HG03108 (cell line): ENCODE data around the gene TSPAN18.

ENCODE experiments used
- ATAC-seq: cut with Tn5 transposase; IDR thresholded peaks from one replicate; pipeline ENCODE4 v1.9.1; 2021; ENCODE audit warnings: moderate library complexity; ENCODE audit not compliant: unreplicated experiment

TSPAN18 gene

DNA sequence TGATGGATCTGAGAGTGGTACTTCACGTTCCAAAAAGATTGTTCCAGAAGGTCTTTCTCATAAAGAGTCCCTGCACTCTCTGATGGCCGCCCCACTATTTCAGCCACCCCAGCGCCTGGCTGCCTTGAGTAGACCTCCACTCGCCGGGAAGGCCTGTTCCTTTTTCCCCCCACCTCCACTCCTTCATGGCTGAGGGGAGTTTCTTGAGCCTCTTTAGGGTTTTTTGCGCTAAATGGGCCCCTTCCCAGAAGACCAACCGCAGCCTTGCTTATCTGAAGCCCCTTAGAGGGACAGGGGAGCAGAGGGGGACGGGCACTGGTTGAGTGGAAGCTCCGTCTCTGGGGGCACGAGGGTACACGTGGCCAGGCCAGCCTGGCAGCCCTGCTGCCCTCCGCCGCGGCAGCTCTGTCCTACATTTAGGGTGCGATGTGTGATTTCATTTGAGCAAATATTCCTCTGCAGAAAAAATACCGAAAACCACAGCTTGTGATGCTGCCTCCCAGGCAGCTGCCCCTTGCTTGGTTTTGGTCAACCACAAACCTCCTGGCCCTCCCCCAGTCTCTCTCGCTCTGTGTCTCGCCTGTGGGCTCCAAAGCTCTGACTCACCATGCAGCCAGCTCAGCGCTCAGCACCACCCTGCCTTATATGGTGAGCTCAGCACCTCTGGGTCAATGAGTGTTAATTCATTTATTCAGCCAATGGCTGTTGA lies 135.2 kb downstream of the TSPAN18 start:
- ATAC-seq = peak; percentile 100

DNA sequence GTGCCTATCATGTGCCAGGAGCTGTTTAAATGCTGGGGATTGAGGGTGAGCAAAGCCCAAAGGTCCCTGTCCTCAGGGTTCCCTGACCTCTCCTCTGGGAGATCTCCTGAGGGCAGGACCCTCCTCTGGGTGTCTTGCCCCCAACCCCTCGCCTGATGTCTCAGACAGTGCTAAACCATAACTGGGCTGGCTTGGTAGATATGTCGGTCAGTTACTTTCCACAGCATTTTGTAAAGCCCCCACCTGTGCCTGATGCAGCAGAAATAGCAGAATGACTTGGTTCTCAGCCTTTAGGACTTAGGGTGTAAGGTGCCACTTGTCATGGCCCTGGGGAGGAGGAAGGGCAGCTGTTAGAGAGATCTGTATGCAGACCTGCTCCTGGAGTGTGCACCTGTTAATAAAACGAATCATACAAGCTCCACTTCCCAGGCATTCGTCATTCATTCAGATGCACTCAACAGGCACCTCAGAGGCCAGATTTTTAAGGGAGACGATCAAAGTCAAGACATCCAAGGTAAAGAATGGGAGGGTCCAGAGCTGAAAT lies 135.9 kb downstream of the TSPAN18 start:
- ATAC-seq = no peak

DNA sequence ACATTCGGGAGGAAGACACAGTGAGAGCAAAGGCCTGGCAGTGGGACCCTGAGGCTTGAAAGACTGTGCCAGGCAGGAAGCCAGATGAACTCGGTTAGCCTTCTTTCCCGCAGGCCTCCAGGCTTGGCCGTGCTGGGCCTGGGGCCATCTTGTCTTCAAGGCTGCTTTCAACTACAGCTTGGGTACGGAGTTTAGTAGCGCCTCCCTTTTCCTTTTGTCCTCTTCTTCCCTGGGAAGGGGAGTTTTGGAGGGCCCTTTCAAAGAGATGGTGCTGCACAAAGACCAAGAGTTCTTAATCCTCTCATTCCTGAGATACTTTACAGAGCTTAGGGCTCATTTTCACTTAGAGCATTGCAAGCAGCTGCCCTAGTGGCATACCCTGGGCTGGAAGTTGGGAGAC lies 136.5 kb downstream of the TSPAN18 start:
- no peak for ATAC-seq

DNA sequence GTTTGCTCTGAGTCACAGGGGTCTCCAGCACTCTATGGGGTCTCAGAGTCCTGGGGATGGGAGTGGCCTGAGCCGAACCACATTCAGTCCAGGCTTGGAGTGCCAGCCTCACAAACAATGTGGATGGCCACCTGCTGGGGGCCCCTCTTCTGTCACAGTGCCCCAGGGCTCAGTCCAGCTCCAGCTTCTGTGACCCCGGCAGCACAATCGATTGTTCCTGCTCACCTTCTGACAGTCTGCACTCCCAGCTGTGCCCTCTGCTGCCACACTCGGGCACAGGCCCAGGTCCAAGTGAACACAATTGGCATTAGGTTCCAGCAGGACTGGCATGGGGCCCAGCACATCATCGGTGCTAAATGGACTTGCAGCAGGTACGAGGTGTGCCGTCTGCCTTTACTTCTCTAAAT lies 139.1 kb downstream of the TSPAN18 start:
- ATAC-seq = no peak

DNA sequence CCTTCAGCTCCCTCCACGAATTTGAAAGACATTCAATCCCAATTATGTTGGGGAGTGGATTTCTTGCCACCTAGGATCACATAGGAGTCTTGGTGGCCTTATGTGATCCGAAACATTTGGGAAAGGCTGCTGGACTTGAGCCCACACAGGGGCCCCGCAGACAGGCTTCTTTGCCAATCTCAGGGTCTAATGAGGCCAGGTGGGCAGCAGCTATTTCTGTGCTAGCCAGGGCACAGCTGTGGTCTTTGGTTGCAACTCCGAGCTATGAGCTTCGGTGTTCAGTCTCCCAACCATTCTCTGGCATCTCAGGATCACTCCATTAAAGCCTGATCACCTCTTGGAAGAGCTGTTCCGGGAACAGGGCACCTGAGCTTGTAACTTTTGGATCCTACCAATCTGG lies 139.5 kb downstream of the TSPAN18 start:
- no peak for ATAC-seq

DNA sequence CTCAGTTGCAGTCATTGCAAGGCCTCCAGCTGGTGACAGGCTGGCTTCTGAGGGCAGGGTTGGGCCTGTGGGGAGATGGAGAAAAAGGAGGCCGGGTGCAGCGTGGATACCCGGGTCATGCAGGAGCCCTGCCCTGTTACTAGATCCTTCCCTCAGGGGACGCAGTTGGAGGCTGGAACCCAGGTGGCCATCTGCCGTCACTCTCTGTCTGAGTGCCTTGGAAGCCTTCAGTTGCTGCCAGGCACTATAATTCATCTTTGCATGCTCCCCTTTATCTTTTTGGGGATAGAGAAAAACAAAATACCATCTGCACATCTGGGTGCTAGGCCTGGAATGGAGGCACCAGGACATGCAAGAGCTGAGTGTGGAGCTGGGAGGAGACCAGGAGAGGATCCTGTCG lies 141.3 kb downstream of the TSPAN18 start:
- ATAC-seq = no peak

DNA sequence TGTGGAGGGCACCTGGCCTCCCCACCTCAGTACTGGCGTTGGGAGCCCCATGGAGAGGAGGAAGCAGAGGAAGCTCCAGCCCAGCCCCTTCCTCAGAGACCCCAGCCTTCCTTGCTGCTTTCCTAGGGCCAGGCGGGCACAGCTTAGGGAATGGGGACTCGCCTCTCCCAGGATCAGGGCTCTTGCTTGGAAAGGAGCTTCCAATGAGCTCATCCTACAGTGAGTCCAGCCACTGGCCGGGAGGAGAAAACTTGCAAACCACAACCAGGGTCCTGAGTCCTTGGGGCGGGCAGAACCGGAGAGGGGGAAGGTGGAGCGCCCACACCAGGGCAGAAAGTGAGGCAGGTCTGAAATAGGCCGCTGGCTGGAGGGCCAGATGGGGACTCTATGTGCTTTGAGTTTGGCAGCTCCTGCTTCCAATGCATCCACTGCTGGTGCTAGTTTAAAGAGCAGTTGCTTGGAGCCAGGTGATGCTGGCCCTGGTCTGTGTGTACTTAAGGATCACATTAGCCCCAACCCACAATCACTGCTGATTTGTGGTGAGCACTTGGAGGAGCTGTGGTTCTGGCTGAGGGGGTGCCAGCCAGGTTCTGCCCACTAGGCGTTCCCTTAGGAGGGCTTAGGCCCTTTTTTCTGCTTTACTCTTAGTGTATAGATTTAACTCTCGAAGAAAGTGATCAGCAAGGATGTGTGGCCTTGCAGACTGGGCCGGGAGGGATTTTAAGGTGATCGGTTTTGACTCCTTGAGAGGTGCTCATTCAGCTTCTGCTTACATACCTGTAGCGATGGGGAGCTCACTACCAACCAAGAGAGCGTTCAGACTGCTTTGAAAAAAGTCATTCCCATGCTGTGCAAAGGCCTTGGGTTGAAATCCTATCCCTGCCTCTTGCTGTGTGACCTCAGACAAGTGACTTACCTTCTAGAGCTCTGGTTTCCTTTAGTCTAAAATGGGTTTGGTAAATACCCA lies 142.0 kb downstream of the TSPAN18 start:
- ATAC-seq = no peak

DNA sequence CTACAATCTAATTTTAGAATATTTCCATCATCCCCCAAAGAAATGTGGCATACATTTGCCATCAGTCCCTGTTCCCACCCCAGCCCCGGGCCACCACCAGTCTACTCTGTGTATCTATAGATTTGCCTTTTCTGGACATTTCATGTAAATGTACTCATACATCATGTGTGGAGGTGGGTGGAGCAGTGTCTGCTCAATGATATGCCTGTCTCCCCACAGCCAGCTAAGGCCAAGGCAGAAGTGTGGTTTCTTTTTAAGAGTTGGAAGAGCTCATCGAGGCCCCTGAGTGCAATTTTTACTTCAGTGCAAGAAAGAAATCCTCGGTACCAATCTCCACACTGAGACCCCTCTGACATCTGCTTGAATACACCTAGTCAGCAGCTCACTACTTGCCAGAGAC lies 143.4 kb downstream of the TSPAN18 start:
- no peak for ATAC-seq

DNA sequence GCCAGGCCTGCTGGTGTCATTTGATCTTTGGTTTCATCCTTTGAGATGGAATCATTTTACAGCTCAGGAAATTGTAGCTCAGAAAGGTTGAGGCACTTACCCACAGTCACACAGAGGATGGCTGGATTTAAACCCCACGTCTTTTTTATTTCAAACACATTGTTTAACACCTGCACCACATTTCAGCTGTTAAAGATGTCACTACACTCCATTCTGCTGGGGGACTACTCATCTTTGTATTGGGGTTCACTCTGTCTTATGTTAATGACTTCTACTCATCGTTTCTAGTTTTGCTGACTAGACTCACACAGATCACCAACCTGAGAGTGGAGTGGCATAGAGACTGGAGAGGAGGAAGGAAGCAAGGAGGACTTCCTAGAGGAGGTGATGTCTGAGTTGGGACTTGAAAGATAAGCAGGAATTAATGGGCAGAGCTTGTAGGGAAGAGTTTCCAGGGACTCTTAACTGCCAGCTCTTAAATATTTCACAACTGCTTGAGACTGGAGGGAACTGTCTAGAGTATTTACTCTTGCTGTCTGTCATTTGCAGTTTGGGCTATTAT lies 143.9 kb downstream of the TSPAN18 start:
- no peak for ATAC-seq

DNA sequence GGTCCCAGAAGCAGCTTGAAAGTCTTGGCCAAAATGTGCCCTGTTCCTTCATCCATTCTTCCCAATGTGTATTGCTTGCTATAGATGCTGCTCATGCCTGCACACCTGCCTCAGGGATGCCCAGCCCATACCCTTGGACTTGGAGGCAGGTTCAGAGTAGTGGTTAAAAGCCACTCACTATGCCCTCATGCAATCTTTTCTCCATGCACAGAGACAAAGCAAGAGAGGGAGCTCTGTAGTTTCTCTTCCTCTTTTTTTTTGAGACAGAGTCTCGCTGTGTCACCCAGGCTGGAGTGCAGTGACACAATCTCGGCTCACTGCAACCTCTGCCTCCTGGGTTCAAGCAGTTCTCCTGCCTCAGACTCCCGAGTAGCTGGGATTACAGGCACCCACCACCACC lies 144.9 kb downstream of the TSPAN18 start:
- ATAC-seq = peak; percentile 92

DNA sequence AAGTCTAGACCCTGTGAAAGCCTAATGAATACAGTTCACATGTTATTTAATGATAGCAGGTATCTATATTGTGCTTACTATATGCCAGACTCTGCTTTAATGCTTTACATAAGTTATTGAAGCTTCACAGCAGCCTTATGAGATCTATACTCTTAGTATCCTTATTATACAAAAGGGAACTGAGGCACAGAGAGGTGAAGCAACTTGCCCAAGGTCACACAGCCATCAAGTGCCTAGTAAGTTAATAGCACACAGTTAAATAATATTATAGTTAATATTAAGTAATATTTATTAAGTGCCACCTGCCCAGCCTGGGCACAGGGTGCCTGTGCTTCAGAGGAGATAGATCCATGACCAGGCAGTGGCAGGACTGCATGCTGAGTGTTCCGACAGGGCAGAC lies 145.8 kb downstream of the TSPAN18 start:
- ATAC-seq = no peak

DNA sequence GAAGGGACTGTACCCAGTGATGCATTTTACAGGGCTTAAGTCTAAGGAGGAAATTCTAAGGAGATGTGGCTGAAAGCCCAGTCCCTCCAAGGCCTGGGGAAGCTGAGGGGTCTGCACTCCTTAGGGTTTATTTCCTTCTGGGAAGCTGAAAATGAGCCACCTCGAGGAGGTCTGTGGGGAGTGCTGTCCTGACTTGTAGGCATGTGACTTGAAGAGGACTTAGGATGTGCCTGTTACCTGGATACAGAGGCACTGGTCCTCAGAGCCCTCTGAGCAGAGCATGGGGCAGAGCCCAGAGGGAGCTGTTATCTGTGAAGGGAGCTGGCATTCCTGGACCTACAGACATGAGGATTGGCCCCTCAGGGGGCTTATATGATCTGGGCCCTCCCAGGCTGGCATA lies 146.8 kb downstream of the TSPAN18 start:
- ATAC-seq = no peak

DNA sequence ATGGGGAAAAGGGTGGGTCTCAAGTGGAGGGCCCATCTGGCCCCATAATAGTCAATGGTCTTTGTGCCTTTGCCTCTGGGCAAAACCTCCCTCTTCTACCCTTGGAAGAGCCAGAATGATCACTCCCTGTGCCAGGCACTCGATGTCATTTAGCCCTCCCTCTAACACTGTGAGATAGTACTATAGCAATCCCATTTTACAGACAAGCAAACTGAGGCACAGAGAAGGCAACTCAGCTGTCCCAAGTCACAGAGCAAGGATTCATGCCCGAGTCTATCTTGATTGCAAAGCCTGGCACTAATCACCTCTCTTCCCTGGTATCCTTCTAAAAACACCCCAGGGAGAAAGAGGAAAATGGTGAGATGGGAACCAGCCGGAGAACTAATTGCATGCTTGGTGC lies 147.5 kb downstream of the TSPAN18 start:
- ATAC-seq = no peak

DNA sequence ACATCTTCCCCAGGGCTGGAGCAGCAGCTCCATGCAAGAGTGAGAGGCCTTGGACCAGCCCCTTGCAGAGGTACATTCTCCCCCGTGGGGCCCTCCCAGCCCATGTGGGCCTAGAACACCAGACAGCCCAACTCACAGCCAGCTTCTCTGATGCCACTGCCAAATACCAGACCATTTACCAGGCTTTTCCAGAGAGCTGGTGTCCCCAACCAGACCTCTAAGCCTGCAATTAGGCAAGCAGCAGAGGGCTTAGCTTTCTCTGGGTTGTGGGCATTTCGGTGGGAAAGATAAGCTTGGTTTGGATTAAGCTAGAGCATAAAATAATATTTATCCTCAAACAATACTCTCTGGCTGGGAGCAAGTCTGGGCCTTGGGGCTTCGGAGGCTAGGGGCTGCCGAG lies 148.3 kb downstream of the TSPAN18 start:
- ATAC-seq = no peak

DNA sequence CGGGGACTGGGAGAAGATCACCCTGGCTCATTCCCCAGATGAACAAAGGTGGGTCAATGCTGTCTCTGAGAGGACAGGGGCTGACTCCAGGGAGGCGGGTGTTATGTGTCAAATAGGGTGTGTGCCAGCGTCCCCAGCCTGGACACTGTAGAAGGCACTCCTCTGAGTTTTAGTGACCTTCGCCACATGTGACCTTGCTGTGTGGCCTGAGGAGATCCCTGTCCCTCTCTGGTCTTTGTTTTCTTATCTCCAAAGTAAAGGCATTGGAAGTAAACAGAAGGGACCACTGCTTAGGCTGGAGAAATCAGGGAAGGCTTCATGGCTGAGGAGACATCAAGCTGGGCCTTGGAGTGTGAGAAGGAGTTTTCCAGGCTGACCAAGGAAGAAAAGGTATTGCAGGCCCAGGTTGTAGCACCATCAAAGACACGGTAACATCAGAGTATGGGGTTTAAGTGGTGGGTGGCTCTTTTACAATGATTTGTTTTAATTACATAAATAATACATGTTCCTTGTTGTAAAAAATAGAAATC lies 149.5 kb downstream of the TSPAN18 start:
- no peak for ATAC-seq

DNA sequence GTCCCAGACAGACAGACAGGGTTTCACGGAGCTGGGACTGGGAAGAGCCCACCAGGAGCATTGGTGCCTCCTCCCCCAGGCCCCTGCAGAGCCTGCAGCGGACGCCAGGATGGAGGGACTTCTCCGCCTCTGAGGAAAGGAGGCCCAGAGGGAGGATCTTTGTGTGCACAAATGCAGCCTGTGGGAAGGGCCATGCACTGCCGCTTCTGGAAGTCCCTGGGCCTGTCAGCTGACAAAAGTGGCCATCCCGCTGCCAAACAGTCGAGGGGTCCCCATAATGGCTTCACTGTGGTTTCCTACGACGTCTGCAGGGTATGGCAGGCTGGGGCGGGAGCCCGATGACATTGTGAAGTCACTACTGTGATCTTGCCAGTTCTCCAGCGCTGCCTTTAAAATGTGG lies 150.1 kb downstream of the TSPAN18 start:
- ATAC-seq = no peak

DNA sequence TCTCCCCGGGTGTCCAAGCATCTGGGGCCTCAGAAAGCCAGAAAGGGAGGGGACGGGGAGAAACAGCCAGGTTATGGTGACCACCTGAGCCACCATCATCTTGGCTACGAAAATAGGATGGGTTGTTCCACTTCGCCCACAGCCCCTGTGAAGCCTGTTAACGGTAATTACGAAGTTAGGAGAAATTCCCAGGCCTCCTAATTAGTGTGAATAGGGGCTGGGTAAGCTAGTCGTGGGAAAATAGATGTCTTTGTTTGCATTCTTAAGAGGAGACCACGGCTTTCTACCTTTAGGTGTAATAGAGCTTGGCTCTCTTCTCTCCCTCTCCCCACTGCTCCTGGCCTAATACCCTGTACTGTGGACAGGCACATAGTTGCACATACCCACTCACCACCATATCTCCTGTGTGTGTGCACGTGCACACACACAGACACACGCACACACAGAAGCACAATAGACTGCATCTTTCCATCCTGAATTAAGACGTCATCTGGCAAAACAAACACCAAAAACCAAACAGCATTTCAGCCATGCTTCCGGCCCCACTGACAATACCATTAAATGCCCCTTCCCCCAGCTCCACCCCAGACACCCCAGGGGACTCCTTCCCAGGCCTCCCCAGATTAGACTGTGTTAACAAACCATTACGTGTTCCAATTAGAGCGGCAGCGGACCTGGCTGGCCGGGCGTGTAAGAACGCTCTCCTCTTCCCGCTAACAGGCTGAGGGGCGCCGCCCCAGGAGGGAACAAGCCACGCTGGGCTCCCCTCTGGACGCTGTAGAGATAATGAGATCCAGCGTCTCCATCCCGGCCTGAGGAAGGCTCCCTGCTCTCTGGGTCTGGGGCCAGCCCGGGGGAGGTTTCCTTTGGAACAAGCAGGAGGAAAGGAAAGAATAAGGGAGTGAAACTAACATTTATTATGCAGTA lies 151.1 kb downstream of the TSPAN18 start:
- no peak for ATAC-seq

DNA sequence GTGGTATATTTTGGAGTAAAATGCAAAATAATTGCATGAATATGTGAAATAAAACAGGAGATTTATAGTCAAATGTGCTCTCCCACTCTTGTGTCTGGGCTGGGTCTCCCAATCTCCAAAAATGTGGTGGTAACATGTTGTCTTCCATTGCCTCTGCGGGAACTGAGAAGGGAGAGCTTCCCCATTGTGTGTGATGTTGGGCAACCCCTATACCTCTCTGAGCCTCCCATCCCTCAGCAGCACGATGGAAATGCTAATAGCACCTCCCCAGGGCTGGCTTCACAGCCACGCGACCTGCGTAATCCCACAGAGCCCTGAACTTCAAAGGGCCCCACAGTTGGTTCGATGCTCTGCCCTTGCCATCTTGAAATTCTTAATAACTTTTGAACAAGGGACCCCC lies 151.9 kb downstream of the TSPAN18 start:
- ATAC-seq = no peak

DNA sequence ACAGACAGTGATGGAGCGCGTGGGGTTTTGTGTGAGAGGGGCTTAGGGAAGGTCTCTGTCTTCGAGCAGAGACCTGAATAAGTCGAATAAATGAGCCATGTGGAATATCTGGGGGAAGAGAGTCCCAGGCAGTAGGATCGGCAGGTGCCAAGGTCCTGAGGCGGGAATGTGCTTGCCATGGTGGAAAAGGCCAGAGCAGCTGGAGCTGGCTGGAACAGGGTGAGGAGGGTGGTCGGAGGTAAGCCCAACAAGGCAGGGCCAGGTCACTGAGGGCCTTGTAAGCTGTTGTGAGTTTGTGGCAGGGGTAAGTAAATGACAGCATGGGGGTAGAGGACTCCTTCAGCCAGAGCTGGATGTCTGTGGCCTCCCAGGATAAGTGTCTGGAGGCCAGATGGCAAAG lies 152.7 kb downstream of the TSPAN18 start:
- no peak for ATAC-seq

DNA sequence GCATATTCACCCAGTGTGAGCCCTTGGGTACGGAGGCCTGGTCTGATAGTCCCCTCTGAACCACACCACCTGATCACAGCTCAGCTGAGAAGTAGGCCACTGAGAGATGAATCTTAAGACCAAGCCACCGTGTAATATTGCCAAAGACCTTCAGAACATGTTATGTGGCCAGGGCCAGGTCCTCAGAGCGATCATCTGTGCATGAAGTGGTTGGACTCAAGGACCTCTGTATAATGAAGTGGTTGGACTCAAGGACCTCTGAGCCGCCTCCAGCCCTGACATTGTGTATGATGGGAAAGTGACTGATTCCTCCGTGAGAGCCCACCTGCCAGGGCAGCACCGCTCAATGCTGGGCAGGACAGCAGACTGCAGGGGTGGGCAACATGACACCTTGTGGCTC lies 153.7 kb downstream of the TSPAN18 start:
- no peak for ATAC-seq
